T47D (cell line): ENCODE measurements around the gene TSC22D1.

Experiments
- DNase-seq, 2 experiments: peaks; one replicate each; pipeline versions ENCODE4 v3.0.0 to v3.0.0-alpha.2; 2011 to 2012; ENCODE audit warnings: low read depth in 1 of 2, low spot score in 1 of 2
- JUND ChIP-seq: IDR thresholded peaks from 2 replicates; pipeline ENCODE4 v1.6.1; 2012; ENCODE audit warnings: low read depth
- in situ Hi-C: cut with HindIII; loops from 2 replicates; pipeline ENCODE4 v1.10.0; 2016; ENCODE audit warnings: low sequenced_read_pairs, low pct_unique_long_range_greater_than_20kb

The TSC22D1 gene

GRCh38 chr13:44452418-44452817 is 123.7 kb downstream of the TSC22D1 start:
- in situ Hi-C loops = no loop called here
- no peak for TF ChIP-seq JUND

GRCh38 chr13:44451651-44452050 is 124.5 kb downstream of the TSC22D1 start:
- in situ Hi-C loops = no loop called here
- no peak for TF ChIP-seq JUND
- DNase-seq = no peak

More at GRCh38 chr13:44452418-44452817, 123.7 kb downstream of the TSC22D1 start:
- no peak for DNase-seq

GRCh38 chr13:44451126-44451525 is 125.0 kb downstream of the TSC22D1 start:
- no peak for DNase-seq
- no peak for TF ChIP-seq JUND
- in situ Hi-C loops = no loop called here

- no peak for TF ChIP-seq JUND
- DNase-seq = peak in 1 of 2 experiments; percentile 74
- in situ Hi-C loops = no loop called here
Measured at GRCh38 chr13:44449999-44450821, 125.9 kb downstream of the TSC22D1 start.

- no peak for DNase-seq
- in situ Hi-C loops = no loop called here
Measured at GRCh38 chr13:44448875-44449274, 127.3 kb downstream of the TSC22D1 start.

GRCh38 chr13:44448373-44448772 is 127.8 kb downstream of the TSC22D1 start:
- in situ Hi-C loops = no loop called here
- no peak for DNase-seq
- no peak for TF ChIP-seq JUND

More at GRCh38 chr13:44448875-44449274, 127.3 kb downstream of the TSC22D1 start:
- TF ChIP-seq JUND = no peak

- in situ Hi-C loops = no loop called here
- no peak for DNase-seq
- TF ChIP-seq JUND = no peak
Measured at GRCh38 chr13:44447783-44448321, 128.3 kb downstream of the TSC22D1 start.

- in situ Hi-C loops = no loop called here
- DNase-seq = no peak
- no peak for TF ChIP-seq JUND
Measured at GRCh38 chr13:44440046-44440608, 136.0 kb downstream of the TSC22D1 start.

- no peak for DNase-seq
- in situ Hi-C loops = no loop called here
- no peak for TF ChIP-seq JUND
Measured at GRCh38 chr13:44439452-44440024, 136.6 kb downstream of the TSC22D1 start.

- no peak for DNase-seq
- TF ChIP-seq JUND = no peak
- in situ Hi-C loops = no loop called here
Measured at GRCh38 chr13:44438234-44438579, 137.9 kb downstream of the TSC22D1 start.

- no peak for TF ChIP-seq JUND
- DNase-seq = peak in 1 of 2 experiments; percentile 47
- in situ Hi-C loops = no loop called here
Measured at GRCh38 chr13:44437356-44438233, 138.5 kb downstream of the TSC22D1 start.
